H9 (cell line): ENCODE measurements around the gene RBPJ. TPM values are rescaled to one million over a fixed set of nuclear protein-coding genes. Genes with fewer than 3 reads are reported as not detected.

Experiments used
- DNase-seq: peaks from one replicate; pipeline ENCODE4 v3.0.0-alpha.2; 2017
- H2AFZ ChIP-seq: one replicate; pipeline ENCODE4 v1.6.1; 2013; ENCODE audit warnings: mild to moderate bottlenecking, low read length, control low read depth, moderate library complexity
- H2AK5ac ChIP-seq: 2 replicates; pipeline ENCODE4 v1.6.1; 2013; ENCODE audit warnings: low read length, control low read depth, mixed read lengths; ENCODE audit not compliant: insufficient read length
- H2BK120ac ChIP-seq: one replicate; pipeline ENCODE4 v1.6.1; 2013; ENCODE audit warnings: low read depth, mild to moderate bottlenecking, low read length, control low read depth, inconsistent platforms; ENCODE audit not compliant: poor library complexity, severe bottlenecking
- H2BK12ac ChIP-seq: 2 replicates; pipeline ENCODE4 v1.6.1; 2013; ENCODE audit warnings: low read length, control low read depth, mixed read lengths, low read depth; ENCODE audit not compliant: insufficient read length
- H2BK15ac ChIP-seq: 2 replicates; pipeline ENCODE4 v1.6.1; 2013; ENCODE audit warnings: low read depth, low read length, control low read depth
- H2BK20ac ChIP-seq: one replicate; pipeline ENCODE4 v1.6.1; 2013; ENCODE audit warnings: low read depth, mild to moderate bottlenecking, low read length, control low read depth, inconsistent platforms; ENCODE audit not compliant: poor library complexity, severe bottlenecking
- H2BK5ac ChIP-seq: 2 replicates; pipeline ENCODE4 v1.6.1; 2013; ENCODE audit warnings: low read length, control low read depth, mixed read lengths; ENCODE audit not compliant: insufficient read length
- H3K14ac ChIP-seq: 2 replicates; pipeline ENCODE4 v1.6.1; 2013; ENCODE audit warnings: low read length, control low read depth; ENCODE audit not compliant: insufficient read depth
- H3K18ac ChIP-seq: 2 replicates; pipeline ENCODE4 v1.6.1; 2013; ENCODE audit warnings: low read depth, mild to moderate bottlenecking, mixed read lengths, low read length, control low read depth; ENCODE audit not compliant: insufficient read length
- H3K23ac ChIP-seq: 2 replicates; pipeline ENCODE4 v1.6.1; 2013; ENCODE audit warnings: low read length, control low read depth, mixed read lengths, low read depth; ENCODE audit not compliant: insufficient read length
- H3K23me2 ChIP-seq: 2 replicates; pipeline ENCODE4 v1.6.1; 2013; ENCODE audit warnings: low read depth, mild to moderate bottlenecking, mixed read lengths, low read length, control low read depth; ENCODE audit not compliant: insufficient read length, poor library complexity, severe bottlenecking
- H3K27ac ChIP-seq: 2 replicates; pipeline ENCODE4 v1.5.1; 2013; ENCODE audit warnings: low read length, control low read depth, mixed read lengths, low read depth; ENCODE audit not compliant: insufficient read length
- H3K27me3 ChIP-seq: 2 replicates; pipeline ENCODE4 v1.6.1; 2013; ENCODE audit warnings: low read length, control low read depth, inconsistent platforms; ENCODE audit not compliant: insufficient read depth
- H3K4ac ChIP-seq: 2 replicates; pipeline ENCODE4 v1.6.1; 2013; ENCODE audit warnings: low read depth, mild to moderate bottlenecking, control low read depth, inconsistent platforms, low read length, moderate library complexity
- H3K4me1 ChIP-seq: 2 replicates; pipeline ENCODE4 v1.6.1; 2013; ENCODE audit warnings: low read length, control low read depth, inconsistent platforms; ENCODE audit not compliant: insufficient read depth
- H3K4me2 ChIP-seq: 2 replicates; pipeline ENCODE4 v1.6.1; 2013; ENCODE audit warnings: low read length, control low read depth, mixed read lengths; ENCODE audit not compliant: insufficient read length, insufficient read depth
- H3K56ac ChIP-seq: 2 replicates; pipeline ENCODE4 v1.6.1; 2013; ENCODE audit warnings: low read depth, mild to moderate bottlenecking, mixed read lengths, low read length, control low read depth; ENCODE audit not compliant: insufficient read length
- H3K79me1 ChIP-seq: 2 replicates; pipeline ENCODE4 v1.6.1; 2013; ENCODE audit warnings: low read depth, mild to moderate bottlenecking, moderate library complexity, low read length, control low read depth, inconsistent platforms; ENCODE audit not compliant: insufficient read depth, poor library complexity, severe bottlenecking
- H3K79me2 ChIP-seq: 2 replicates; pipeline ENCODE4 v1.6.1; 2013; ENCODE audit warnings: low read length, control low read depth, inconsistent platforms; ENCODE audit not compliant: insufficient read depth
- H3K9ac ChIP-seq: 2 replicates; pipeline ENCODE4 v1.6.1; 2013; ENCODE audit warnings: low read length, control low read depth, mixed read lengths; ENCODE audit not compliant: insufficient read length; ENCODE audit errors: extremely low read depth
- H3K9me3 ChIP-seq: one replicate; pipeline ENCODE4 v1.6.1; 2013; ENCODE audit warnings: low read depth, low read length, inconsistent platforms; ENCODE audit not compliant: control insufficient read depth
- H3T11ph ChIP-seq: one replicate; pipeline ENCODE4 v1.6.1; 2013; ENCODE audit warnings: mild to moderate bottlenecking, low read length, control low read depth, inconsistent platforms
- H4K20me1 ChIP-seq: one replicate; pipeline ENCODE4 v1.6.1; 2013; ENCODE audit not compliant: control insufficient read depth, insufficient read length, insufficient read depth
- H4K5ac ChIP-seq: 2 replicates; pipeline ENCODE4 v1.6.1; 2013; ENCODE audit warnings: low read depth, mild to moderate bottlenecking, mixed read lengths, low read length, control low read depth; ENCODE audit not compliant: insufficient read length
- H4K8ac ChIP-seq: replicated peaks from 2 replicates; pipeline ENCODE4 v1.6.1; 2013; ENCODE audit warnings: low read length, control low read depth, mixed read lengths, low read depth; ENCODE audit not compliant: insufficient read length
- H4K91ac ChIP-seq: 2 replicates; pipeline ENCODE4 v1.6.1; 2013; ENCODE audit warnings: low read depth, mild to moderate bottlenecking, moderate library complexity, mixed read lengths, low read length, control low read depth; ENCODE audit not compliant: insufficient read length
- H3K27ac Mint-ChIP-seq, 3 experiments: 2 replicates in 2 of 3; 3 replicates in 1 of 3; pipeline ENCODE4 v1.8.0; 2020 to 2021; ENCODE audit warnings: mixed read lengths in 3 of 3, mild to moderate bottlenecking in 1 of 3, moderate library complexity in 1 of 3
- H3K27me3 Mint-ChIP-seq: 2 replicates; pipeline ENCODE4 v1.8.0; 2021; ENCODE audit warnings: low read depth, mild to moderate bottlenecking, moderate library complexity, mixed read lengths
- H3K36me3 Mint-ChIP-seq, 3 experiments: 2 replicates in 2 of 3; 3 replicates in 1 of 3; pipeline ENCODE4 v1.8.0; 2020 to 2021; ENCODE audit warnings: low read depth in 3 of 3, mixed read lengths in 3 of 3; ENCODE audit not compliant: insufficient read depth in 1 of 3
- H3K4me1 Mint-ChIP-seq, 2 experiments: 2 replicates each; pipeline ENCODE4 v1.8.0; 2020; ENCODE audit warnings: mixed read lengths in 2 of 2
- H3K4me3 Mint-ChIP-seq, 2 experiments: 2 replicates in 1 of 2; 3 replicates in 1 of 2; pipeline ENCODE4 v1.8.0; 2020 to 2021; ENCODE audit warnings: mild to moderate bottlenecking in 2 of 2, mixed read lengths in 2 of 2, moderate library complexity in 1 of 2
- H3K9me3 Mint-ChIP-seq, 2 experiments: 2 replicates in 1 of 2; 3 replicates in 1 of 2; pipeline ENCODE4 v1.8.0; 2020; ENCODE audit warnings: mild to moderate bottlenecking in 2 of 2, mixed read lengths in 2 of 2, moderate library complexity in 1 of 2
- WGBS: extraction: QIAGEN DNeasy Blood & Tissue Kit; methylation state at CpG from one replicate; pipeline ENCODE4 v1.1.7; 2013; ENCODE audit warnings: missing lambda C conversion rate, low lambda C conversion rate, mixed read lengths; ENCODE audit not compliant: insufficient read length; ENCODE audit errors: extremely low coverage; 5-methylcytosine and 5-hydroxymethylcytosine counted together
- total RNA-seq: library from RNA; stranded (reverse); gene quantifications from 2 replicates; pipeline ENCODE4 v1.2.1, GENCODE V29; 2021
- TF ChIP-seq, protein P1 (sequence below): fragments of 200-600 bp; sonication (generic); conservative IDR thresholded peaks from 3 replicates; pipeline ENCODE4 v1.8.0; 2021; ENCODE audit warnings: antibody characterized with exemption, mild to moderate bottlenecking

Gene RBPJ
- total RNA-seq, 1 experiment from 2014 or later: 166 TPM

DNA sequence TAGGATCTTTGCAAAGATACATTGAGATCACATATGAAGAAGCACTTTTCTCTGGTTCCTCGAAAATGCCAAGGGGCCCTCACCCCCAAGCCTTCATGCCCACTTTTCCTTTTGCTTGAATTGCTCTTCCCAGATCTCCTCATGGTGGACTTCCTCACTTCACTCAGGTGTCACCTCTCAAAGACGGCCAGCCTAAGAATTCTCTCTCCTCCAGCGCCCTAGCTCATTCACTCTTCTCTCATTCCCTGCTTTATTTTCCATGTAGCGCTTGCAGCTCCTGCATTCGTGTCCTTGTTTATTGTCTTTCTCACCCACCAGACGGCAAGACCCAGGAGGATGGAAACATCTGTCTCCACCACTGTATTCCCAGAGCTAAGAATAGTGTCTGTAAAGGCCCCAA lies 136.6 kb downstream of the RBPJ start:
- H2BK15ac ChIP-seq: no peak overlapping the region
- H3K79me1 ChIP-seq: no peaks in the 10 kb centered on the region
- no peaks in the 10 kb centered on the region for H3K9me3 ChIP-seq
- WGBS: no CpG with 5 or more reads among the region's 6 CpGs
- H4K5ac ChIP-seq: no peak overlapping the region
- H2BK120ac ChIP-seq: no peak overlapping the region
- no peak overlapping the region for H3K23ac ChIP-seq
- H3K9me3 Mint-ChIP-seq: peaks cover 3 to 8% of the 10 kb centered on the region in 2 experiments
- H3K4ac ChIP-seq: no peak overlapping the region
- peaks cover 10 to 14% of the 10 kb centered on the region in 2 experiments for H3K4me1 Mint-ChIP-seq
- no peak overlapping the region for H3K9ac ChIP-seq
- H3K27ac Mint-ChIP-seq: no peak overlapping the region
- H3T11ph ChIP-seq: no peak overlapping the region
- H3K4me1 ChIP-seq: no peaks in the 10 kb centered on the region
- H3K27me3 Mint-ChIP-seq: peaks cover 2% of the 10 kb centered on the region
- H4K20me1 ChIP-seq: no peaks in the 10 kb centered on the region
- H2BK5ac ChIP-seq: no peak overlapping the region
- no peak overlapping the region for H2BK12ac ChIP-seq
- H3K18ac ChIP-seq: no peak overlapping the region
- H3K4me2 ChIP-seq: no peak overlapping the region
- no peaks in the 10 kb centered on the region for H3K23me2 ChIP-seq
- no peak overlapping the region for H3K14ac ChIP-seq
- H3K56ac ChIP-seq: no peak overlapping the region
- H4K91ac ChIP-seq: no peak overlapping the region
- DNase-seq: no peak
- H4K8ac ChIP-seq: no peak overlapping the region
- H2BK20ac ChIP-seq: no peak overlapping the region
- H2AK5ac ChIP-seq: no peak overlapping the region
- no peak overlapping the region for H3K27ac ChIP-seq
- H3K79me2 ChIP-seq: no peaks in the 10 kb centered on the region
- TF ChIP-seq, protein P1, sequence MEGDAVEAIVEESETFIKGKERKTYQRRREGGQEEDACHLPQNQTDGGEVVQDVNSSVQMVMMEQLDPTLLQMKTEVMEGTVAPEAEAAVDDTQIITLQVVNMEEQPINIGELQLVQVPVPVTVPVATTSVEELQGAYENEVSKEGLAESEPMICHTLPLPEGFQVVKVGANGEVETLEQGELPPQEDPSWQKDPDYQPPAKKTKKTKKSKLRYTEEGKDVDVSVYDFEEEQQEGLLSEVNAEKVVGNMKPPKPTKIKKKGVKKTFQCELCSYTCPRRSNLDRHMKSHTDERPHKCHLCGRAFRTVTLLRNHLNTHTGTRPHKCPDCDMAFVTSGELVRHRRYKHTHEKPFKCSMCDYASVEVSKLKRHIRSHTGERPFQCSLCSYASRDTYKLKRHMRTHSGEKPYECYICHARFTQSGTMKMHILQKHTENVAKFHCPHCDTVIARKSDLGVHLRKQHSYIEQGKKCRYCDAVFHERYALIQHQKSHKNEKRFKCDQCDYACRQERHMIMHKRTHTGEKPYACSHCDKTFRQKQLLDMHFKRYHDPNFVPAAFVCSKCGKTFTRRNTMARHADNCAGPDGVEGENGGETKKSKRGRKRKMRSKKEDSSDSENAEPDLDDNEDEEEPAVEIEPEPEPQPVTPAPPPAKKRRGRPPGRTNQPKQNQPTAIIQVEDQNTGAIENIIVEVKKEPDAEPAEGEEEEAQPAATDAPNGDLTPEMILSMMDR: no peak
- H3K4me3 Mint-ChIP-seq: no peak overlapping the region
- no peak overlapping the region for H2AFZ ChIP-seq
- peaks cover 0 to 6% (median 1%) of the 10 kb centered on the region in 3 experiments; a peak in 2 of 7 replicates for H3K36me3 Mint-ChIP-seq
- H3K27me3 ChIP-seq: no peaks in the 10 kb centered on the region
